Measurements from ENCODE around the gene ARHGEF12.

ARHGEF12 gene

DNA sequence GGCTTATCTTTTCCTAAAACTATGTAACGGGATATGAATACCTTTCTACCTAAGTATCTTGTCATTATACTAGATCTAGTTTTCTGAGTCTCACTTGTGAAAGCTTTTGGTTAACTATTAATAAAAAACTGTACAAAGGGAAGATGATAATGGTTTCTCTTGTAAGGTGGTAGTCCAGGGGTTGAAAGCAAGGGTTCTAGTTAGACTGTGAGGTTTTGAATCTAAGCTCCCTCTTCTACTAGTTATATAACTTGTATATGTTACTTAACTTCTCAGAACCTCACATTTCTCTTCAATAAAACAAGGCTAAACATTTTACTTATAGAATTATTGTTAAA is 54.3 kb downstream of the ARHGEF12 start:
- no peak for FAIRE-seq

DNA sequence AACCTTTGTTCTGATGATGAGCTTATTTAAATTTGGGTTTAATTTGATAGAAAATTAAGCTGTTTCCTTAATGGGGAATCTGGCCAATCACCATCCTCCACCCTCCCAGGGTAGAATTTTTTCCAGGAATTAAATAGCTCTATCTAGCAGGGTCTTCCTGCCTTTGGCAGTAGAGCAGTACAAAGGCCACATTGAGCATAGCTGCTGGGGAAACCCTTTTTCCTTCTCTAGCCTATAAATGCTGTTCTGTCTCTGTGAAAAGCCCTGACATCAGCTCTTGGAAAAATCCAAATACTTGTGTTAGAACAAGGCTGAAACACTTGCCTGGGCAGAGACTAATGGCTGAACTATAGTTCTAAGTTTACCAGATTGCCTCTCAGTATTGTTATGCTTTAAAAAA is 55.1 kb downstream of the ARHGEF12 start:
- no peak for FAIRE-seq

DNA sequence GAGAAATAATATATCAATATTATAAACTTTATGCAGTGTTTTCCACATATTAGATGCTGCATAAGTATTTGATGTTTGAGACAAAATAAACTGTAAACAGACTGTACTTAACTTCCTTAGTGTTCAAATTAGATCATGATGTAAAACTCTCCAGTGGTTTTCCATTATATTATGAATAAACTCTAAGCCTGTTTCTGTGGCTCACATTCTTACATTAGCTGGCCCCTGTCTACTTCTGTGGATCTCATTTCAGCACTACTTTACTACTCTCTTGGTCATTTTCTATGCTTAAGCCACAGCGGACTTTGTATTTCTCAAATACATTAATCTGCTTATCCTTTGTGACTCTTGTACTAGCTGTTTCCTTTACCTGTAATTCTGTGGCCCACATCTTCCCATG is 55.6 kb downstream of the ARHGEF12 start:
- FAIRE-seq: no peak

DNA sequence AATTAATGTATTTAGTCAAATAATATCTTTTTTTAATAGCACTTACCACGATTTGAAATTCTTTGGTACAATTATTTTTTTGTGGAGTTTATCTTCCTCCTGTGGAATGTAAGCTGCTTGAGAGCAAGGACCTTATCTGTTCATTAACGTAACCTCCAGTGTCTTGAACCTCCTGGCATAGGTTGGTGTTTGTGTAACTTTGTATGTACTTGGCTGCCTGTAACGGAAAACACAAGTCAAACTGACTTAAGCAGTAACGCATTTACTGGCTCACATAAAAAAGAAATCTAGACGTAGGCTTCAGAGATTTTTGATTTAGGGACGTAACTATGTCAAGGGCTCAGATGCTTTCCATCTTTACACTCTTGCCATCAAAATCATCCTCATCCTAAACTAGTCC is 56.1 kb downstream of the ARHGEF12 start:
- FAIRE-seq: no peak

GRCh38 chr11:120392793-120393192 is 56.6 kb downstream of the ARHGEF12 start:
- no peak for FAIRE-seq

- no peak for FAIRE-seq
Measured at GRCh38 chr11:120394119-120394518, 57.9 kb downstream of the ARHGEF12 start.

DNA sequence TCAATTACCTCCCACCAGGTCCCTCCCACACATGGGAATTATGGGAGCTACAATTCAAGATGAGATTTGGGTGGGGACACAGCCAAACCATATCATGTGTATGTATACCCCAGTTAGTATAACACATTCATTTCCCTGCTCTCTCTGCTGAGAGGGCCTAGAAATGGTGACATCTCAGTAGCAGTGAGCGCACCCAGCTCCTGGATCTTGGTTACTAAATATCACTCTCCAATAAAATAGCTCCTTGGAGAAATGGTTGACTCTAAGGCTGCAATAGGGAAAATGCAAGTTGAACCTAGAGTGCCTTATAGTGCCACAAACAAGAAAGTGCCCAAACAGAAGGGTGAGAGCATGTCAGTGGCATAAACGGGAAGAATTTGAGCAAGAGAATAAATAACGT is 59.6 kb downstream of the ARHGEF12 start:
- FAIRE-seq: no peak

GRCh38 chr11:120398132-120398531 is 61.9 kb downstream of the ARHGEF12 start:
- FAIRE-seq: no peak

DNA sequence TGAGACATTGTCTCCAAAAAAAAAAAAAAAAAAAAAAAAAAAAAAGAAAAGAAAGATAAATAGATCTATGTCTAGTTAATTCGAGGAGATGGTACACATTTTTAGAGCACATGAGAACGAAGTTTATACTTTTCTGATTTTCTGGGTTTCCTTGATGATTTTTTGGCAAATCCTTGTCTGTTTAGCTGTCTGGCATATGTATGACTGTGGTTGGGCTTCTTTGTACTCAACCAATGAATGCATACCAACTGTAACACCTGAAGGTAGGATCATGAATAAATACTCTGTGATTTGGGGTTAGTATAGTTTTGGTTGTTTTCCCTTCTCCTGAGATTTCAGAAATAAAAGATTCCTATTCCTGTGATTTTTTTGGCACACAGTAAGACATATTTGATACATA is 63.1 kb downstream of the ARHGEF12 start:
- no peak for FAIRE-seq

GRCh38 chr11:120400564-120401364 is 64.6 kb downstream of the ARHGEF12 start:
- no peak for FAIRE-seq

DNA sequence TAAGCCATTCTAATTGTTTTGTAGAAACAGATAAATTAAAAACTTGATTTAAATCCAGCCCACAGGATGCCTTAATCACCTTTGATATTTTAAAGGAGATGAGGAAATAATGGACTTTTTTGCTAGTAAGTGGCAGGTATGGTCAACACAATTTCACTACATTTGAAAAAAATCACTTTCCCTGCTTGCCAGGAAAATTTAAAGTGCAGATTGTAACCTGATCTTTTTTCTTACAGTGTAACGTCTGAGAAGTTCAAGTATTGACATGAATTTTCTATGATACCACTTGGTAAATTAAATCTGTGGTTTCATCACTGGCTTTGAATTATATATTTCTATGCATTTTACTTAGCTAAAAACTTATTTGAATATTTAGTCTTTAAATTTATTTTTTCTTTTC is 65.3 kb downstream of the ARHGEF12 start:
- FAIRE-seq: no peak

- no peak for FAIRE-seq
Measured at GRCh38 chr11:120403966-120404365, 67.8 kb downstream of the ARHGEF12 start.

DNA sequence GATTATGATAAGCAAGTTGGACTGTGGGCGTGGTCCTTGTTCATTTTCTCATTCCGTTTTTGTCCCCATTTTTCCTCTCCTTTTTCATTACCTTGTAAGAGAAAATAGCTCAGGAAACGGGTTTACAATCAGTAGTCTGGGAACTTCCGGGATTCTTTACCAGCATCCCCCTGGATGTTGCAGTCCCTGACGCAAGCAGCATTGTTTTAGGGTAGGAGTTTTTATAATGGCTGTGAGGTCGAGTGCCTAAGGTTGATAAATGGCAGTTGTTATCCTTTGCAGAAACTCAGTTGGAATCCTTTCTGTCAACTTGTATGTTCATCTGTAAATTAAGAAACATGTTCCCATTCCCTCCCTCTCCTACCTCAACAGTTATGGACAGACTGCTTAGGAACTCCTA is 68.3 kb downstream of the ARHGEF12 start:
- no peak for FAIRE-seq

DNA sequence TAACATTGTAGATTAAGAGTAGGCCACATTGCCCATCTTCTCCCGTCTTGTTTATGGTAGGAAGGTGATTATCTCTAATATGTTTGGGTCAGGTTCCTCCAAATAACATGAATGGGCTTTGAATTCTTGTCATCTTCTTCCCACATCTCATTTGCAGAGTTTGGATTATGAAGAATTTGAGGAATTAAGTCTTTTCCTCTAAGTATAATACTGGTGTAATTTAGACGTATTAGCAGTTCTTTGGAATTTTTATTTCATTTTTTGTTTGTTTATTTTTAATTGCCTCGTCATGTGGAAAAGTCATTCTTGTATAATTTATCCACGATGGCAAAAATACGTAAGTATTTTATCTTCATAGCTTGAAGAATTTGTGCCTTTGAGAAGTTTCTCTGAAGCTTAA is 73.4 kb downstream of the ARHGEF12 start:
- no peak for FAIRE-seq

DNA sequence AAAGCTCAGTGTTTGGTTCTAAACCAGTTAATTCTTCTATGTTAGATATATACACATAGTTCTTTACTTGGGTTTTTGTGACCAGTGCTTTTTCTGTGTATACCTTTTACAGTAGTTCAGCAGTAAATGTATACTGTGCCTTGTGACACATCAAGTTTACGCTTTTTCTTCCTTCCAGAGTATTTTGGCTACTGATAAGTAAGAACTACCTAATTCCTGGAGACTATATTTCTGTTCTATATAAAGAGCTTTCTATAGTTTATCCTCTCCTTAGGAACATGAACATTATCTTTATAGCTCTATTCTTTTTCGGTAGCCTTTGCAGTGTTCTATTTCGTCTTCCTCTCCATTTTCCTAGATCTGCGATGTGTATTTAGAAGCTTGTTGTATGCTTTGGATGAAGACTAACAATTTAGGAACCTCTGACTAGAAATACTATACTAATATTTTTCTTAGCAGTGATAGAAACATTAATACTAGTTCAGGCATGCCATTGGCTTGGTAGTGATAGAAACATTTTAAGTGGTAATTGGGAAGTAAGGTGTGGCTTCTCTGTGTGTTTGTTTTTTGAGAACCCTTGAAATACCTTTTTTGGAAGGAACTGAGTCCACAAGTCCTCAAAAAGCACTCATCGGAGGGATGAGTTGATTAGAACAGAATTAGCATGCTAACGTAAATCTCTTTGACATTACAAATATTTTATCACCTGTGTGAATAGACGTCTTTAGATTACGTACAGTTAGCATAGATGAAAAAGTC is 74.6 kb downstream of the ARHGEF12 start:
- FAIRE-seq: no peak

DNA sequence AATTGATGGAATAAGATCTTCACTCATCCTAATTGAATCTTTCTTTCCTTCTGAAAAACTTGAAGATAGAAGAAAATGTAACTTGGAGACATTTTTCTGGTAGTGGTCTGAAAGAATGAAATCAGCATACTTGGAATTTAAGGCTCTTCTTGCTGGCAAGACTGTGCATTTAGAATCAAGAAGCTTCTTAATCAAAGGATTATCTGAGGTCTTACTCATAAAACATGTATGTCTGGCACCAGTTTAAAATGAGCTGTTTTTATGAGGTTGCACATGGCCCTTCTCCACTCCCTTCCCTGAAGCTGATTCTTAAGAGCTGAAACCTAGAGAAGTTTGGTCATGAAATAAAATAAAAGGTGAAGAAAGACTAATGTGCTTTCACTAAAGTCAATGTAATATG is 77.3 kb downstream of the ARHGEF12 start:
- FAIRE-seq: no peak

- no peak for FAIRE-seq
Measured at GRCh38 chr11:120420572-120420971, 84.4 kb downstream of the ARHGEF12 start.

DNA sequence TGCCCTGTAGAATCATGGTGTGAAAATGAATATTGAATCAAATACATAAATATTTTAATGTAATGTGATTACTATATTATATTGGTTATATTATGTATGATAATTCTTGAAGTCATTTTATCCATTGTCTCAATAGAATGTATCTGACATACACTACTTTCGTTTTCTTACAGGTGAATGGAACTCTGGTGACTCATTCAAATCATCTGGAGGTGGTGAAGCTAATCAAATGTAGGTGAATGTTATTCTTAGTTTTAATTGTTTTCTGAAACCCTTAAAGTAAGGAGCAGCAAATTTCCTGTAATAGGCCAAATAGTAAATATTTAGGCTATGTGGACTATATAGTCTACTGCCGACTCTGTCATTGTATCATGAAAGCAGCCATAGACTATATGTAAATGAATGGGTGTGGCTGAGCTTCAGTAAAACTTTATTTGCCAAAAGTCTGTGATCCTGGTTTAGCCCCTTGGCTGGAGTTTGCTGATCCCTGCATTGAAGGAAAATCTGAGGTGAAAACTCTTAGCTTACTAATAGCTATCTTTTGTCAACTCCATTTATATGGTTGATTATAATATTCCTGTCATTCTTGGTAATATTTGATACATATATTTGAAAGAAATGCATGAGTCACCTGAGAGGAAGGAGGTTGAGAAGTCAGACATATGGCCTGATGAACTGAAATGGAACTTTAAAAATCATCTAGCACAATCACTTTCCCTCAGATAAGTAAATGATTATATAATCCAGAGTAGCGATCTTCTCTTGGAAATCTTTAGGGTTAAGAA is 88.2 kb downstream of the ARHGEF12 start:
- FAIRE-seq: no peak

GRCh38 chr11:120424970-120425332 is 88.7 kb downstream of the ARHGEF12 start:
- FAIRE-seq: no peak

DNA sequence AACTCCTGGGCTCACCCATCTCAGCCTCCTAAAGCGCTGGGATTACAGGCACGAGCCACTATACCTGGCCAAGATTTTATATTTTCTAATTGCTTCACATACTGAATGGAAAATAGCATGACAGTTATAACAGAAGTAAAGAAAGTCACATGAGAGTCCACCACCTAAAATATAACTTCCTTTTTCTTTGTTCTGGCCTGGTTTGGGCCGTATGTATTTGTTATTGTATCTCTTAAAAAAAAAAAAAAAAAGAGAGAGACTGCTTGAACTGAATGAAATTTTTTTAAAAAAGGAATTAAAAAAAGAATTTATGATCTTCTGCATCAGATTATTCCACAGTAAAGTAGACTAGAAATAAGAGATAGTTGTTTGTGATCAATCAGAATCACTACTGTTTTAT is 89.3 kb downstream of the ARHGEF12 start:
- FAIRE-seq: no peak

GRCh38 chr11:120430146-120430545 is 93.9 kb downstream of the ARHGEF12 start:
- no peak for FAIRE-seq

- no peak for FAIRE-seq
Measured at GRCh38 chr11:120431633-120432032, 95.4 kb downstream of the ARHGEF12 start.

DNA sequence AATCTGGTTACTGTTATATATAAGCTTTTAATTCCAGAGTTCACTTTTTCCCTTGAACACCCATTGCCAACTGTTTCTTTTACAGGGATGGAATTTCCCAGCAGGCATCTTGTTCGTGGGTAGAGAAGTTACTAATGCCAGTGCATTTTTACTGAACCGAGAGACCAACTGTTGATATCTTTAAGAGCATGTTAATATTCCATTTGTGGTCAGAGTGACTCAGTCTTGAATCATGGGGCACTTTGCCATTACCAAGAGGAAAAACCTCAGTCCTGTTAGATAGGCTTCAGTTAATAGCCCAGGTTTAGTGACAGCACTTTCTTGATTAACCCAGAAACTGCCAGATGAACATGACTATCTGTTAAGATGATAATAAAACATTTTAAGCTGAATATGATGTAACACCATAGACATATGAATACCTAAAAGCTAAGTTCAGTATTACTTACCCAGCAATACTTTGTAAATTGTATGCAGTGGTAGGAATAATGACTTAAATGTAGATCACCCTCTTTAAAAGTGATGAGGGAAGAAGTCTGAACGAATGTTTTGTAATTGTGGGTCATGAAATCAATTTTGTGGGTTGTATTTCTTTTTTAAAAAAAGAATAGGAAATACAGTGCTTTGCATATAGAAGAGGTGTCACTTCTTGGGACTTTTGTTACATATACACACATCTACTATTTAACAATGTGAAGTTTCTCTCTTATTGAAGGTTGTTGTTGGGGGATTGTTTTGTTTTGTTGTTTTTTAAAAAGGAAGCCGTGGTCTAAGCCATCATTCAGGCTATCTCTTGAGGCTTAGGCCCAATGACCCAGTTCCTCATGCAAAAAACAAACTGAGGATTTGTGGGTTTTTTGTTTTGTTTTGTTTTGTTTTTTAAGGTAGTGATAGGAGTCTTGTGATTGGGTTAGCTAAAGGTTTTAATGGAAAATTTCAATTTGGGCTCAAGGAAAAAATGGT is 96.1 kb downstream of the ARHGEF12 start:
- FAIRE-seq: no peak

Measured in TTC549 (cell line).